HUES48 (cell line): ENCODE results near the gene DCAF5.
"Not testable (repeated sequence)": the region's sequence is repeated elsewhere in the genome, so short reads cannot be mapped to it uniquely, and the experiment has no call there.

Experiments
- H3K27ac ChIP-seq: one replicate; pipeline ENCODE4 v1.7.0; 2013; ENCODE audit warnings: low read depth, low read length, inconsistent platforms
- H3K27me3 ChIP-seq: 2 replicates; pipeline ENCODE4 v1.6.1; 2013; ENCODE audit warnings: mild to moderate bottlenecking, low read length; ENCODE audit not compliant: control insufficient read depth, insufficient read depth
- H3K36me3 ChIP-seq: 2 replicates; pipeline ENCODE4 v1.6.1; 2013; ENCODE audit warnings: low read length; ENCODE audit not compliant: control insufficient read depth, insufficient read depth
- H3K4me1 ChIP-seq: 2 replicates; pipeline ENCODE4 v1.6.1; 2013; ENCODE audit warnings: mild to moderate bottlenecking, low read length; ENCODE audit not compliant: control insufficient read depth, insufficient read depth
- H3K4me3 ChIP-seq: 2 replicates; pipeline ENCODE4 v1.5.1; 2013; ENCODE audit warnings: mild to moderate bottlenecking, low read depth, low read length
- H3K9ac ChIP-seq: 2 replicates; pipeline ENCODE4 v1.6.1; 2013; ENCODE audit warnings: mild to moderate bottlenecking, low read depth, low read length, moderate library complexity
- H3K9me3 ChIP-seq: 2 replicates; pipeline ENCODE4 v1.6.1; 2013; ENCODE audit warnings: low read length; ENCODE audit not compliant: control insufficient read depth, insufficient read depth

DCAF5 gene

GRCh38 chr14:69023035-69023434 is 129.9 kb downstream of the DCAF5 start:
- H3K4me3 ChIP-seq: no peak overlapping the region
- no peak overlapping the region for H3K9ac ChIP-seq
- H3K36me3 ChIP-seq: no peaks in the 10 kb centered on the region
- H3K9me3 ChIP-seq: no peaks in the 10 kb centered on the region
- H3K27me3 ChIP-seq: no peaks in the 10 kb centered on the region
- peaks cover 3% of the 10 kb centered on the region for H3K4me1 ChIP-seq
- no peak overlapping the region for H3K27ac ChIP-seq

- H3K9ac ChIP-seq, H3K9me3 ChIP-seq, H3K4me1 ChIP-seq, H3K4me3 ChIP-seq, H3K27ac ChIP-seq, H3K36me3 ChIP-seq, H3K27me3 ChIP-seq: not testable (repeated sequence)
Measured at GRCh38 chr14:69022093-69022492, 130.8 kb downstream of the DCAF5 start.

GRCh38 chr14:69017706-69018105 is 135.2 kb downstream of the DCAF5 start:
- Histone ChIP-seq H3K9me3 (no peaks in the 10 kb centered on the region), H3K9ac (no peak overlapping the region)

GRCh38 chr14:69014829-69015259 is 138.1 kb downstream of the DCAF5 start:
- H3K27ac ChIP-seq: no peak overlapping the region
- H3K4me3 ChIP-seq: no peak overlapping the region
- H3K4me1 ChIP-seq: peaks cover 19% of the 10 kb centered on the region
- no peaks in the 10 kb centered on the region for H3K27me3 ChIP-seq
- no peak overlapping the region for H3K9ac ChIP-seq
- no peaks in the 10 kb centered on the region for H3K9me3 ChIP-seq
- H3K36me3 ChIP-seq: no peaks in the 10 kb centered on the region

More at GRCh38 chr14:69017706-69018105, 135.2 kb downstream of the DCAF5 start:
- Histone ChIP-seq H3K27me3 (no peaks in the 10 kb centered on the region), H3K4me1 (peaks cover 19% of the 10 kb centered on the region), H3K4me3 (no peak overlapping the region), H3K27ac (no peak overlapping the region), H3K36me3 (no peaks in the 10 kb centered on the region)

- Histone ChIP-seq H3K9me3 (no peaks in the 10 kb centered on the region), H3K9ac (no peak overlapping the region), H3K4me1 (peaks cover 19% of the 10 kb centered on the region), H3K36me3 (no peaks in the 10 kb centered on the region), H3K4me3 (no peak overlapping the region), H3K27ac (peak overlapping the region; percentile 70), H3K27me3 (no peaks in the 10 kb centered on the region)
Measured at GRCh38 chr14:69013943-69014782, 138.8 kb downstream of the DCAF5 start.

GRCh38 chr14:69012256-69012953 is 140.5 kb downstream of the DCAF5 start:
- peaks cover 14% of the 10 kb centered on the region for H3K4me1 ChIP-seq
- H3K27ac ChIP-seq: no peak overlapping the region
- no peaks in the 10 kb centered on the region for H3K27me3 ChIP-seq
- no peaks in the 10 kb centered on the region for H3K9me3 ChIP-seq
- no peaks in the 10 kb centered on the region for H3K36me3 ChIP-seq
- no peak overlapping the region for H3K9ac ChIP-seq
- no peak overlapping the region for H3K4me3 ChIP-seq

- no peak overlapping the region for H3K9ac ChIP-seq
- H3K9me3 ChIP-seq: no peaks in the 10 kb centered on the region
- H3K27ac ChIP-seq: no peak overlapping the region
- H3K4me1 ChIP-seq: peaks cover 18% of the 10 kb centered on the region
- H3K27me3 ChIP-seq: no peaks in the 10 kb centered on the region
- H3K36me3 ChIP-seq: no peaks in the 10 kb centered on the region
- H3K4me3 ChIP-seq: no peak overlapping the region
Measured at GRCh38 chr14:69010648-69011047, 142.3 kb downstream of the DCAF5 start.

- H3K4me1 ChIP-seq: peaks cover 17% of the 10 kb centered on the region
- no peak overlapping the region for H3K9ac ChIP-seq
- H3K27ac ChIP-seq: no peak overlapping the region
- H3K27me3 ChIP-seq: no peaks in the 10 kb centered on the region
- no peaks in the 10 kb centered on the region for H3K36me3 ChIP-seq
- H3K9me3 ChIP-seq: no peaks in the 10 kb centered on the region
- H3K4me3 ChIP-seq: no peak overlapping the region
Measured at GRCh38 chr14:69008421-69008884, 144.5 kb downstream of the DCAF5 start.

GRCh38 chr14:69006346-69006745 is 146.6 kb downstream of the DCAF5 start:
- Histone ChIP-seq H3K9ac (no peak overlapping the region), H3K9me3 (no peaks in the 10 kb centered on the region), H3K4me3 (no peak overlapping the region), H3K27me3 (no peaks in the 10 kb centered on the region), H3K27ac (no peak overlapping the region), H3K36me3 (no peaks in the 10 kb centered on the region), H3K4me1 (peaks cover 17% of the 10 kb centered on the region)

- no peak overlapping the region for H3K9ac ChIP-seq
- H3K4me1 ChIP-seq: peaks cover 17% of the 10 kb centered on the region
- peak overlapping the region; percentile 9 for H3K27ac ChIP-seq
Measured at GRCh38 chr14:69005432-69006148, 147.3 kb downstream of the DCAF5 start.

More at GRCh38 chr14:69005432-69006148, 147.3 kb downstream of the DCAF5 start:
- no peaks in the 10 kb centered on the region for H3K36me3 ChIP-seq
- no peak overlapping the region for H3K4me3 ChIP-seq
- H3K27me3 ChIP-seq: no peaks in the 10 kb centered on the region
- no peaks in the 10 kb centered on the region for H3K9me3 ChIP-seq
